DMS 273 (cell line): ENCODE measurements around the gene ZNF419.

Experiments
- DNase-seq: peaks from one replicate; lab custom pipeline; 2025; ENCODE audit not compliant: unreplicated experiment; lab: John Stamatoyannopoulos, UW

ZNF419 gene

GRCh38 chr19:57527136-57527881, 39.8 kb downstream of the ZNF419 start, which contains the start of gene ZNF549:
Gene ZNF549 (plus strand): TSS chr19:57527356. CDS start chr19:57527574, 218 bp downstream.
- DNase-seq = peak; percentile 98

DNA sequence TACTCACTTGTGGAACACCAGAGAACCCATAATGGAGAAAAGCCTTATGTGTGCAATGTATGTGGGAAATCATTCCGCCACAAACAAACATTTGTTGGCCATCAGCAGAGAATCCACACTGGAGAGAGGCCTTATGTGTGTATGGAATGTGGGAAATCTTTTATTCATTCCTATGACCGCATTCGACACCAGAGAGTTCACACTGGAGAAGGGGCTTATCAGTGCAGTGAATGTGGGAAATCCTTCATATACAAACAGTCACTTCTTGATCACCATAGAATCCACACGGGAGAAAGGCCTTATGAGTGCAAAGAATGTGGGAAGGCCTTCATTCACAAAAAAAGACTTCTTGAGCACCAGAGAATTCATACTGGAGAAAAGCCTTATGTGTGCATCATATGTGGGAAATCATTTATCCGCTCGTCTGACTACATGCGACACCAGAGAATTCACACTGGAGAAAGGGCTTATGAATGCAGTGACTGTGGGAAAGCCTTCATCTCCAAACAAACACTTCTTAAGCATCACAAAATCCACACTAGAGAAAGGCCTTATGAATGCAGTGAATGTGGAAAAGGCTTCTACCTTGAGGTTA, 50.5 kb downstream of the ZNF419 start:
- DNase-seq = no peak
